PFSK-1 (cell line): ENCODE results near the gene HLA-DQB1.

Experiments used
- POLR2AphosphoS5 ChIP-seq: IDR thresholded peaks from 2 replicates; pipeline ENCODE4 v1.6.1; 2012; ENCODE audit warnings: low read depth, mild to moderate bottlenecking, control low read depth, low read length, moderate library complexity
- REST ChIP-seq, 2 experiments: IDR thresholded peaks; 2 replicates each; pipeline versions ENCODE4 v1.6.1 to v1.8.0; 2011 to 2012; ENCODE audit warnings: low read depth in 2 of 2, low read length in 2 of 2, control low read depth in 1 of 2, inconsistent platforms in 1 of 2, mild to moderate bottlenecking in 1 of 2, moderate library complexity in 1 of 2; ENCODE audit not compliant: insufficient read depth in 1 of 2
- SIN3A ChIP-seq: IDR thresholded peaks from 2 replicates; pipeline ENCODE4 v1.6.1; 2012; ENCODE audit warnings: mild to moderate bottlenecking, low read length, moderate library complexity, borderline replicate concordance; ENCODE audit not compliant: insufficient read depth
- TAF1 ChIP-seq: IDR thresholded peaks from 2 replicates; pipeline ENCODE4 v1.6.1; 2012; ENCODE audit warnings: low read length, control low read depth, borderline replicate concordance; ENCODE audit not compliant: insufficient read depth

DNA sequence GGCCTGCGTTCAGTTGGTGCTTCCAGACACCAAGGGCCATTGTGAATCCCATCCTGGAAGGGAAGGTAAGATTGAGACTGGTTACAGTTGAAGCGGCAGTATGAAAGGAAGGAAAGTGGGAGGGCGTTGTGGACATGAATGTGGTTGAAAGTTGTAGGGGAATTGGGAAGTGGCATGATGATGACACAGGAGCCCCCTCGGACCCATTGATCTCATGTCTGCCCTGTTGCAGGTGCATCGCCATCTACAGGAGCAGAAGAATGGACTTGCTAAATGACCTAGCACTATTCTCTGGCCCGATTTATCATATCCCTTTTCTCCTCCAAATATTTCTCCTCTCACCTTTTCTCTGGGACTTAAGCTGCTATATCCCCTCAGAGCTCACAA is 23.7 kb downstream of the HLA-DQB1 start:
- TF ChIP-seq POLR2AphosphoS5 (no peak), REST (IDR thresholded peaks at IDR 0.05; ENCODE audit: insufficient read depth in 1 of 2, low read depth in 2 of 2, low read length in 2 of 2) (no peak), SIN3A (no peak), TAF1 (no peak)
